Spleen (tissue), 7 donors: ENCODE measurements around the gene STAM2.

Experiments used
- POLR2A ChIP-seq, 3 donors: fragments of 450-650 bp; IDR thresholded peaks; one replicate each; pipeline ENCODE4 v1.5.1; 2017; ENCODE audit warnings: antibody characterized with exemption in 3 of 3, mild to moderate bottlenecking in 1 of 3
- POLR2AphosphoS5 ChIP-seq, 3 donors: sonication (generic); formaldehyde crosslinking; IDR thresholded peaks; one replicate each; pipeline ENCODE4 v1.5.1; 2017; ENCODE audit warnings: antibody characterized with exemption in 3 of 3
- TF ChIP-seq, protein P1 (sequence below), 11 experiments: fragments of 200-600 bp in 7 of 11; fragments of 450-650 bp in 4 of 11; sonication (generic) in 4 of 11; IDR thresholded peaks in 8 of 11; conservative IDR thresholded peaks in 3 of 11; 1 replicate in 7 of 11; 2 replicates in 4 of 11; pipeline versions ENCODE4 v1.4.0 to v1.8.0; 2016 to 2021; ENCODE audit warnings: antibody characterized with exemption in 11 of 11, inconsistent platforms in 4 of 11, mild to moderate bottlenecking in 1 of 11
- donor health status: DM: no; HTN: no; CAD: no; lungs with moderate emphysema.
- donor health status: DM: no; HTN: no; CAD: no.
- donor health status: DM: no; HTN: no; CAD: no.

DNA sequence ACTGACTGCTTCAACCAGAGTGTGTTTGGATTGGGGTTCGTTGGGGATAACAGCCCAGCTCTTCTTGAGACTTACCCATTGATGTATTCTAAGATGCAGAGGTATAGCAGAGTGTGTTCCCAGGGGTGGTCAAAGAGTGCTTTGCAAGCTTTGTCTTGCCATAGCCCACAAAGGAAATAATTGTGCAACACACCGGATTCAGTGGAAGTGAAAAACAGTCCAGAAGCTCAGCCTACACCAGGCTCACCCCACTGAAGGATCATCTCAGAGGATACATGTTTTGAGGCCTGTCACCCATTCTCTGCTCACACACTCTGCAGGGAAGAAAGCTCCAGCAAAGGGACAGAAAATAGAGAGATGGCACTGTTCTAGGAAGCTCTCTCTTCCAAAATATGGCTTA is 86.3 kb downstream of the STAM2 start:
- TF ChIP-seq, protein P1, sequence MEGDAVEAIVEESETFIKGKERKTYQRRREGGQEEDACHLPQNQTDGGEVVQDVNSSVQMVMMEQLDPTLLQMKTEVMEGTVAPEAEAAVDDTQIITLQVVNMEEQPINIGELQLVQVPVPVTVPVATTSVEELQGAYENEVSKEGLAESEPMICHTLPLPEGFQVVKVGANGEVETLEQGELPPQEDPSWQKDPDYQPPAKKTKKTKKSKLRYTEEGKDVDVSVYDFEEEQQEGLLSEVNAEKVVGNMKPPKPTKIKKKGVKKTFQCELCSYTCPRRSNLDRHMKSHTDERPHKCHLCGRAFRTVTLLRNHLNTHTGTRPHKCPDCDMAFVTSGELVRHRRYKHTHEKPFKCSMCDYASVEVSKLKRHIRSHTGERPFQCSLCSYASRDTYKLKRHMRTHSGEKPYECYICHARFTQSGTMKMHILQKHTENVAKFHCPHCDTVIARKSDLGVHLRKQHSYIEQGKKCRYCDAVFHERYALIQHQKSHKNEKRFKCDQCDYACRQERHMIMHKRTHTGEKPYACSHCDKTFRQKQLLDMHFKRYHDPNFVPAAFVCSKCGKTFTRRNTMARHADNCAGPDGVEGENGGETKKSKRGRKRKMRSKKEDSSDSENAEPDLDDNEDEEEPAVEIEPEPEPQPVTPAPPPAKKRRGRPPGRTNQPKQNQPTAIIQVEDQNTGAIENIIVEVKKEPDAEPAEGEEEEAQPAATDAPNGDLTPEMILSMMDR (IDR thresholded peaks at IDR 0.05 in 8 of 11, conservative IDR thresholded peaks at IDR 0.05 in 3 of 11) = no peak
- TF ChIP-seq POLR2AphosphoS5 (IDR thresholded peaks at IDR 0.05) (no peak), POLR2A (IDR thresholded peaks at IDR 0.05) (no peak)
